DOHH2 (cell line): Measurements from ENCODE around the gene EPC1.

Experiments used
- H3F3A ChIP-seq: fragments of 200-600 bp; sonication (generic), shearing (Covaris generic); 2 replicates; pipeline ENCODE4 v1.6.0; 2016; ENCODE audit warnings: antibody characterized with exemption, mild to moderate bottlenecking; ENCODE audit not compliant: control insufficient read depth, insufficient read depth
- H3K27ac ChIP-seq: fragments of 200-600 bp; sonication (generic); 2 replicates; pipeline ENCODE4 v1.5.1; 2014; ENCODE audit warnings: low read depth, mild to moderate bottlenecking, low read length, moderate library complexity
- H3K27me3 ChIP-seq: fragments of 200-600 bp; sonication (generic); 2 replicates; pipeline ENCODE4 v1.6.1; 2014; ENCODE audit warnings: mild to moderate bottlenecking, low read length, mixed read lengths; ENCODE audit not compliant: control insufficient read depth
- H3K36me3 ChIP-seq: fragments of 200-600 bp; sonication (generic); 2 replicates; pipeline ENCODE4 v1.6.1; 2014; ENCODE audit warnings: mild to moderate bottlenecking, low read length, moderate library complexity, mixed read lengths; ENCODE audit not compliant: control insufficient read depth
- H3K4me1 ChIP-seq: fragments of 200-600 bp; sonication (generic); 2 replicates; pipeline ENCODE4 v1.6.1; 2014; ENCODE audit warnings: mild to moderate bottlenecking, low read length, mixed read lengths; ENCODE audit not compliant: control insufficient read depth
- H3K4me2 ChIP-seq: fragments of 200-600 bp; sonication (generic); 2 replicates; pipeline ENCODE4 v1.6.0; 2014; ENCODE audit warnings: mild to moderate bottlenecking, low read length, moderate library complexity
- H3K4me3 ChIP-seq: fragments of 200-600 bp; sonication (generic); 2 replicates; pipeline ENCODE4 v1.5.1; 2014; ENCODE audit warnings: mild to moderate bottlenecking, low read length, mixed read lengths
- H3K79me2 ChIP-seq: fragments of 200-600 bp; sonication (generic); 2 replicates; pipeline ENCODE4 v1.6.1; 2014; ENCODE audit warnings: mild to moderate bottlenecking, low read length, mixed read lengths; ENCODE audit not compliant: control insufficient read depth
- H3K9me2 ChIP-seq: fragments of 200-600 bp; sonication (generic); replicated peaks from 2 replicates; pipeline ENCODE4 v1.6.1; 2014; ENCODE audit warnings: mild to moderate bottlenecking, low read length, mixed read lengths; ENCODE audit not compliant: control insufficient read depth
- H3K9me3 ChIP-seq: fragments of 200-600 bp; sonication (generic); 2 replicates; pipeline ENCODE4 v1.6.1; 2014; ENCODE audit warnings: antibody characterized with exemption, low read length, mixed read lengths; ENCODE audit not compliant: control insufficient read depth, insufficient read depth
- H4K20me1 ChIP-seq: fragments of 200-600 bp; sonication (generic); 2 replicates; pipeline ENCODE4 v1.6.0; 2014; ENCODE audit warnings: low read depth, mild to moderate bottlenecking, antibody characterized with exemption, low read length, moderate library complexity; ENCODE audit not compliant: control insufficient read depth, insufficient read depth
- CTCF ChIP-seq: fragments of 200-600 bp; sonication (generic); IDR thresholded peaks from one replicate; pipeline ENCODE4 v1.5.1; 2014; ENCODE audit warnings: antibody characterized with exemption, mild to moderate bottlenecking, low read depth, low read length; ENCODE audit not compliant: poor library complexity, severe bottlenecking
- EZH2phosphoT487 ChIP-seq: fragments of 200-600 bp; sonication (generic); IDR thresholded peaks from 2 replicates; pipeline ENCODE4 v1.6.1; 2017; ENCODE audit warnings: borderline replicate concordance, mild to moderate bottlenecking, antibody characterized with exemption, low read length, moderate library complexity, mixed read lengths

The EPC1 gene

GRCh38 chr10:32373496-32373895 is 26.5 kb upstream of the EPC1 start:
- Histone ChIP-seq H3K4me2 (no peak overlapping the region), H3K27ac (no peak overlapping the region), H3K4me1 (peaks cover 15% of the 10 kb centered on the region), H3K9me2 (no peaks in the 10 kb centered on the region), H3K79me2 (peaks cover 89% of the 10 kb centered on the region), H3K27me3 (no peaks in the 10 kb centered on the region), H3K9me3 (no peaks in the 10 kb centered on the region), H3K36me3 (peaks cover 4% of the 10 kb centered on the region; the same call in 1 of the 2 replicates), H3F3A (peaks cover 14% of the 10 kb centered on the region), H4K20me1 (no peaks in the 10 kb centered on the region; the same call in 1 of the 2 replicates), H3K4me3 (no peak overlapping the region)
- no peak for TF ChIP-seq CTCF
- no peak for TF ChIP-seq EZH2phosphoT487

GRCh38 chr10:32373031-32373430 is 26.1 kb upstream of the EPC1 start:
- Histone ChIP-seq H3K79me2 (peaks cover 88% of the 10 kb centered on the region), H3K4me3 (no peak overlapping the region), H3K4me1 (peaks cover 18% of the 10 kb centered on the region), H3K27ac (no peak overlapping the region), H3K4me2 (no peak overlapping the region), H3K9me2 (no peaks in the 10 kb centered on the region), H4K20me1 (no peaks in the 10 kb centered on the region; the same call in 1 of the 2 replicates), H3K9me3 (no peaks in the 10 kb centered on the region), H3F3A (peaks cover 12% of the 10 kb centered on the region), H3K27me3 (no peaks in the 10 kb centered on the region), H3K36me3 (peaks cover 4% of the 10 kb centered on the region; the same call in 1 of the 2 replicates)
- TF ChIP-seq CTCF = no peak
- no peak for TF ChIP-seq EZH2phosphoT487

GRCh38 chr10:32372000-32372875 is 25.3 kb upstream of the EPC1 start:
- Histone ChIP-seq H3K9me3 (no peaks in the 10 kb centered on the region), H3K79me2 (peaks cover 87% of the 10 kb centered on the region), H3K27ac (no peak overlapping the region), H3K36me3 (peaks cover 4% of the 10 kb centered on the region; the same call in 1 of the 2 replicates), H3K4me1 (peaks cover 24% of the 10 kb centered on the region), H3K9me2 (no peaks in the 10 kb centered on the region), H3K4me3 (no peak overlapping the region), H3K27me3 (no peaks in the 10 kb centered on the region), H3F3A (peaks cover 10% of the 10 kb centered on the region; the same call in 1 of the 2 replicates), H3K4me2 (no peak overlapping the region), H4K20me1 (no peaks in the 10 kb centered on the region; the same call in 1 of the 2 replicates)
- TF ChIP-seq EZH2phosphoT487 (no peak), CTCF (no peak)
